Epithelial cell of alveolus of lung (primary cell): ENCODE measurements around the gene EGFL8. TPM values are rescaled to one million over a fixed set of nuclear protein-coding genes. Genes with fewer than 3 reads are reported as not detected.

ENCODE experiments used
- total RNA-seq: library from RNA; depleted of rRNA; stranded (reverse); fragments of >200 nt; gene quantifications from 2 replicates; pipeline ENCODE4 v1.2.1, GENCODE V29; 2015

Gene EGFL8
- 1.0 and 9.7 TPM in 2 replicates for total RNA-seq

GRCh38 chr6:32164295-32164694, at the start of gene EGFL8:
Gene EGFL8, plus strand, starts transcription at chr6:32164595. Its CDS starts 1,571 bp downstream, at chr6:32166166.

GRCh38 chr6:32127717-32128592, 36.4 kb upstream of the EGFL8 start, which contains the start of gene ATF6B:
Gene ATF6B, minus strand, starts transcription at chr6:32128246. Its CDS starts 39 bp downstream, at chr6:32128207.

GRCh38 chr6:32151863-32152768, 12.3 kb upstream of the EGFL8 start, which contains the start of gene PRRT1:
Gene PRRT1, minus strand, starts transcription at chr6:32151939. Its CDS starts 112 bp downstream, at chr6:32151827.

GRCh38 chr6:32153564-32154513, 10.6 kb upstream of the EGFL8 start, which contains the start of gene PPT2:
Gene PPT2, plus strand, starts transcription at chr6:32154141. Its CDS starts 454 bp downstream, at chr6:32154595.

GRCh38 chr6:32175711-32176475, 11.5 kb downstream of the EGFL8 start, which contains the start of gene AGPAT1:
Gene AGPAT1, minus strand, starts transcription at chr6:32176084. Its CDS starts 4,588 bp downstream, at chr6:32171496.

GRCh38 chr6:32177788-32178546, 13.6 kb downstream of the EGFL8 start, which contains the start of gene RNF5:
Gene RNF5, plus strand, starts transcription at chr6:32178405. Its CDS starts 107 bp downstream, at chr6:32178512.

GRCh38 chr6:32184084-32184640, 19.8 kb downstream of the EGFL8 start, which contains the start of gene AGER:
Gene AGER, minus strand, starts transcription at chr6:32184253. Its CDS starts 31 bp downstream, at chr6:32184222.

GRCh38 chr6:32190054-32190851, 25.9 kb downstream of the EGFL8 start, which contains the start of gene PBX2:
Gene PBX2, minus strand, starts transcription at chr6:32190202. Its CDS starts 287 bp downstream, at chr6:32189915.

GRCh38 chr6:32192608-32193039, 28.2 kb downstream of the EGFL8 start, which contains the start of gene GPSM3:
Gene GPSM3, minus strand, starts transcription at chr6:32192643. Its CDS starts 130 bp downstream, at chr6:32192513.

Other genes with a start within 250 kb of the EGFL8 start
- 0.65 and 4.8 TPM in 2 replicates for gene C2, start 236.9 kb upstream of the EGFL8 start, total RNA-seq
- 5.2 and 10.7 TPM in 2 replicates for gene CFB, start 218.5 kb upstream of the EGFL8 start, total RNA-seq
- 80.6 and 127 TPM in 2 replicates for gene NELFE, start 205.6 kb upstream of the EGFL8 start, total RNA-seq
- gene SKIC2, start 205.4 kb upstream of the EGFL8 start, total RNA-seq: 40.0 and 43.1 TPM in 2 replicates
- gene DXO, start 192.5 kb upstream of the EGFL8 start, total RNA-seq: 13.3 and 24.6 TPM in 2 replicates
- gene C4A, start 182.5 kb upstream of the EGFL8 start, total RNA-seq: 0.52 and 13.6 TPM in 2 replicates
- gene C4B, start 149.8 kb upstream of the EGFL8 start, total RNA-seq: 0.39 and 9.3 TPM in 2 replicates
- gene CYP21A2, start 126.2 kb upstream of the EGFL8 start, total RNA-seq: not detected in 2 replicates
- gene TNXB, start 55.3 kb upstream of the EGFL8 start, total RNA-seq: 0.52 and 34.1 TPM in 2 replicates
- gene ATF6B, start 36.3 kb upstream of the EGFL8 start, total RNA-seq: 20.9 and 43.1 TPM in 2 replicates
- gene FKBPL, start 34.3 kb upstream of the EGFL8 start, total RNA-seq: 2.6 and 5.7 TPM in 2 replicates
- 0.78 and 6.7 TPM in 2 replicates for gene PRRT1, start 12.7 kb upstream of the EGFL8 start, total RNA-seq
- 19.8 and 26.9 TPM in 2 replicates for gene PPT2, start 10.5 kb upstream of the EGFL8 start, total RNA-seq
- 78.7 and 117 TPM in 2 replicates for gene AGPAT1, start 11.5 kb downstream of the EGFL8 start, total RNA-seq
- 55.0 and 69.3 TPM in 2 replicates for gene RNF5, start 13.8 kb downstream of the EGFL8 start, total RNA-seq
- gene AGER, start 19.7 kb downstream of the EGFL8 start, total RNA-seq: 0.65 and 7.7 TPM in 2 replicates
- 40.1 and 40.2 TPM in 2 replicates for gene PBX2, start 25.6 kb downstream of the EGFL8 start, total RNA-seq
- gene GPSM3, start 28.0 kb downstream of the EGFL8 start, total RNA-seq: 9.7 and 17.7 TPM in 2 replicates
- gene NOTCH4, start 59.5 kb downstream of the EGFL8 start, total RNA-seq: 3.2 and 4.0 TPM in 2 replicates
- gene TSBP1, start 207.3 kb downstream of the EGFL8 start, total RNA-seq: not detected in 2 replicates
- not detected in 2 replicates for gene BTNL2, start 242.6 kb downstream of the EGFL8 start, total RNA-seq